HCT116 (cell line): Measurements from ENCODE around the gene NHSL2. TPM values are rescaled to one million over a fixed set of nuclear protein-coding genes. Genes with fewer than 3 reads are reported as not detected.

Source experiments
- ATAC-seq: fragments of 200-7000 bp; cut with Tn5 transposase; 2 replicates; pipeline ENCODE4 v1.9.1; 2020; ENCODE audit warnings: mild to moderate bottlenecking, moderate library complexity
- BruUV-seq: library from RNA; stranded (reverse); fragments of 400-500 nt; replicated peaks from 2 replicates; lab custom pipeline; 2021; lab: Mats Ljungman, UMichigan
- CTCF ChIA-PET: fragments of 300-600 bp; sonication (Branson Sonifier 250); formaldehyde crosslinking; loops from one replicate; lab custom pipeline; 2021; ENCODE audit warnings: antibody characterized with exemption; lab: Charles Lee
- POLR2A ChIA-PET: fragments of 300-600, 350-600 bp; sonication (Branson Sonifier 250); formaldehyde crosslinking; loops from one replicate; lab custom pipeline; 2021; ENCODE audit warnings: antibody characterized with exemption; lab: Charles Lee
- RAD21 ChIA-PET, 2 experiments: fragments of 300-600 bp; sonication (Branson Sonifier 250); formaldehyde crosslinking; loops; one replicate each; lab custom pipeline; 2023; ENCODE audit warnings: low total read pairs in 2 of 2; ENCODE audit not compliant: uncharacterized antibody in 2 of 2, unreplicated experiment in 2 of 2, low non-redundant PET in 1 of 2; lab: Charles Lee
- DNase-seq: peaks from one replicate; pipeline ENCODE4 v3.0.0-alpha.2; 2010; ENCODE audit warnings: low read depth, low spot score
- H2AFZ ChIP-seq: fragments of 200-600 bp; shearing (Covaris generic), sonication (generic); 2 replicates; pipeline ENCODE4 v1.6.1; 2017; ENCODE audit warnings: low read depth, mixed run types, mixed read lengths, antibody characterized with exemption, low read length; ENCODE audit not compliant: poor library complexity, severe bottlenecking
- H3K27ac ChIP-seq: 2 replicates; pipeline ENCODE4 v1.5.1; 2012; ENCODE audit warnings: low read depth, low read length
- H3K27me3 ChIP-seq: fragments of 200-600 bp; sonication (generic); 2 replicates; pipeline ENCODE4 v1.6.1; 2016; ENCODE audit warnings: mixed run types, low read length, mixed read lengths; ENCODE audit not compliant: insufficient read depth
- H3K36me3 ChIP-seq, 2 experiments: fragments of 200-500 bp in 1 of 2; fragments of 200-600 bp in 1 of 2; sonication (Bioruptor generic) in 1 of 2; sonication (generic) in 1 of 2; 2 replicates each; pipeline versions ENCODE4 v1.5.1 to v1.6.1; 2014 to 2016; ENCODE audit warnings: low read length in 2 of 2, inconsistent platforms in 1 of 2, mixed read lengths in 1 of 2, mixed run types in 1 of 2; ENCODE audit not compliant: insufficient read depth in 2 of 2, control insufficient read depth in 1 of 2
- H3K4me1 ChIP-seq, 2 experiments: fragments of 200-600 bp in 1 of 2; sonication (generic) in 1 of 2; 2 replicates each; pipeline versions ENCODE4 v1.5.1 to v1.6.1; 2012 to 2017; ENCODE audit warnings: low read length in 2 of 2, inconsistent platforms in 1 of 2, mild to moderate bottlenecking in 1 of 2, mixed read lengths in 1 of 2, mixed run types in 1 of 2, moderate library complexity in 1 of 2; ENCODE audit not compliant: insufficient read depth in 2 of 2, control insufficient read depth in 1 of 2
- H3K4me2 ChIP-seq: fragments of 200-600 bp; sonication (generic); 2 replicates; pipeline ENCODE4 v1.6.1; 2017; ENCODE audit warnings: mixed run types, low read length, mixed read lengths
- H3K4me3 ChIP-seq, 2 experiments: fragments of 200-600 bp in 1 of 2; sonication (generic) in 1 of 2; replicated peaks in 1 of 2; 2 replicates each; pipeline ENCODE4 v1.5.1; 2011 to 2016; ENCODE audit warnings: low read length in 2 of 2, control low read depth in 1 of 2, low read depth in 1 of 2, mild to moderate bottlenecking in 1 of 2, mixed read lengths in 1 of 2, mixed run types in 1 of 2
- H3K79me2 ChIP-seq: fragments of 200-600 bp; sonication (generic); 2 replicates; pipeline ENCODE4 v1.6.1; 2017; ENCODE audit warnings: mild to moderate bottlenecking, mixed run types, low read length, moderate library complexity, mixed read lengths; ENCODE audit not compliant: insufficient read depth
- H3K9ac ChIP-seq: fragments of 200-600 bp; sonication (generic); 2 replicates; pipeline ENCODE4 v1.6.1; 2016; ENCODE audit warnings: low read length, mixed read lengths
- H3K9me2 ChIP-seq: fragments of 200-600 bp; sonication (generic), shearing (Covaris generic); 2 replicates; pipeline ENCODE4 v1.6.1; 2017; ENCODE audit warnings: mixed run types, mild to moderate bottlenecking, moderate library complexity; ENCODE audit not compliant: insufficient read depth
- H3K9me3 ChIP-seq, 2 experiments: fragments of 200-500 bp in 1 of 2; fragments of 200-600 bp in 1 of 2; sonication (Bioruptor generic) in 1 of 2; sonication (generic) in 1 of 2; 2 replicates each; pipeline ENCODE4 v1.6.1; 2014 to 2017; ENCODE audit warnings: low read length in 2 of 2, mixed read lengths in 2 of 2, inconsistent platforms in 1 of 2, low read depth in 1 of 2, mild to moderate bottlenecking in 1 of 2, mixed run types in 1 of 2, moderate library complexity in 1 of 2; ENCODE audit not compliant: control insufficient read depth in 1 of 2, insufficient read depth in 1 of 2
- H4K20me1 ChIP-seq: fragments of 200-600 bp; sonication (generic), shearing (Covaris generic); 2 replicates; pipeline ENCODE4 v1.6.1; 2017; ENCODE audit warnings: mixed run types, mild to moderate bottlenecking, moderate library complexity; ENCODE audit not compliant: insufficient read depth
- ELF1 ChIP-seq: IDR thresholded peaks from 2 replicates; pipeline ENCODE4 v1.6.1; 2012; ENCODE audit warnings: low read depth, borderline replicate concordance
- intact Hi-C: fragments of 100-400 bp; cut with micrococcal nuclease; formaldehyde crosslinking; loops from 2 replicates; pipeline ENCODE4 v1.10.0; 2022
- total RNA-seq: library from RNA; stranded (reverse); gene quantifications from one replicate; pipeline ENCODE4 v1.2.1, GENCODE V29; 2021; ENCODE audit not compliant: unreplicated experiment
- TF ChIP-seq, protein P1 (sequence below): IDR thresholded peaks from 2 replicates; pipeline ENCODE4 v1.6.1; 2012; ENCODE audit warnings: low read depth
- TF ChIP-seq, protein P2 (sequence below), 3 experiments: fragments of 200-600 bp in 1 of 3; sonication (generic) in 1 of 3; IDR thresholded peaks in 2 of 3; conservative IDR thresholded peaks in 1 of 3; 2 replicates each; pipeline ENCODE4 v1.5.1; 2012 to 2017; ENCODE audit warnings: low read depth in 2 of 3, low read length in 2 of 3, antibody characterized with exemption in 1 of 3, borderline replicate concordance in 1 of 3, control low read depth in 1 of 3, mild to moderate bottlenecking in 1 of 3, mixed read lengths in 1 of 3, mixed run types in 1 of 3, moderate library complexity in 1 of 3; ENCODE audit not compliant: insufficient read depth in 1 of 3
- TF ChIP-seq, protein P3 (sequence below): IDR thresholded peaks from 2 replicates; pipeline ENCODE4 v1.6.1; 2012

NHSL2 gene
- total RNA-seq, 1 experiment from 2014 or later: 0.22 TPM

DNA sequence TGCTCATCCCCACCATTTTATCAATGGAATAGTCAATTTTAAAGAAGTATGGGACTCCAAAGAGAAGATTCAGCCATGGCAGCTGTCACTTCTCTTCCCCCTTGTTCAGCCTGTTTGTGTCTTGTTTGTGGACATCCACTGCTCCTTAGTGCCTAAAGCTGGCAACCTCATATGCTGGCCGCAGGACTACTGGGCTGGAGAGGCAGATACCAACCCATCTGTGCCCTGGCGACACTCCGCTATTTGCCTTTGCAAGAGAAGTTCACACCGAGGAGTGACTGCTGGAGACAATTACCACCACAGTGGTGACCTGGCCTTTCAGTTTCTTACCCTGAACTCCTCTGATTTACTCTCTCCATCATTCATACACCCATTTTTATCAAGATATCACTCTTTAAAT, 64.3 kb downstream of the NHSL2 start (continued):
- TF ChIP-seq, protein P1, sequence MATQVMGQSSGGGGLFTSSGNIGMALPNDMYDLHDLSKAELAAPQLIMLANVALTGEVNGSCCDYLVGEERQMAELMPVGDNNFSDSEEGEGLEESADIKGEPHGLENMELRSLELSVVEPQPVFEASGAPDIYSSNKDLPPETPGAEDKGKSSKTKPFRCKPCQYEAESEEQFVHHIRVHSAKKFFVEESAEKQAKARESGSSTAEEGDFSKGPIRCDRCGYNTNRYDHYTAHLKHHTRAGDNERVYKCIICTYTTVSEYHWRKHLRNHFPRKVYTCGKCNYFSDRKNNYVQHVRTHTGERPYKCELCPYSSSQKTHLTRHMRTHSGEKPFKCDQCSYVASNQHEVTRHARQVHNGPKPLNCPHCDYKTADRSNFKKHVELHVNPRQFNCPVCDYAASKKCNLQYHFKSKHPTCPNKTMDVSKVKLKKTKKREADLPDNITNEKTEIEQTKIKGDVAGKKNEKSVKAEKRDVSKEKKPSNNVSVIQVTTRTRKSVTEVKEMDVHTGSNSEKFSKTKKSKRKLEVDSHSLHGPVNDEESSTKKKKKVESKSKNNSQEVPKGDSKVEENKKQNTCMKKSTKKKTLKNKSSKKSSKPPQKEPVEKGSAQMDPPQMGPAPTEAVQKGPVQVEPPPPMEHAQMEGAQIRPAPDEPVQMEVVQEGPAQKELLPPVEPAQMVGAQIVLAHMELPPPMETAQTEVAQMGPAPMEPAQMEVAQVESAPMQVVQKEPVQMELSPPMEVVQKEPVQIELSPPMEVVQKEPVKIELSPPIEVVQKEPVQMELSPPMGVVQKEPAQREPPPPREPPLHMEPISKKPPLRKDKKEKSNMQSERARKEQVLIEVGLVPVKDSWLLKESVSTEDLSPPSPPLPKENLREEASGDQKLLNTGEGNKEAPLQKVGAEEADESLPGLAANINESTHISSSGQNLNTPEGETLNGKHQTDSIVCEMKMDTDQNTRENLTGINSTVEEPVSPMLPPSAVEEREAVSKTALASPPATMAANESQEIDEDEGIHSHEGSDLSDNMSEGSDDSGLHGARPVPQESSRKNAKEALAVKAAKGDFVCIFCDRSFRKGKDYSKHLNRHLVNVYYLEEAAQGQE: no peak
- TF ChIP-seq, protein P2, sequence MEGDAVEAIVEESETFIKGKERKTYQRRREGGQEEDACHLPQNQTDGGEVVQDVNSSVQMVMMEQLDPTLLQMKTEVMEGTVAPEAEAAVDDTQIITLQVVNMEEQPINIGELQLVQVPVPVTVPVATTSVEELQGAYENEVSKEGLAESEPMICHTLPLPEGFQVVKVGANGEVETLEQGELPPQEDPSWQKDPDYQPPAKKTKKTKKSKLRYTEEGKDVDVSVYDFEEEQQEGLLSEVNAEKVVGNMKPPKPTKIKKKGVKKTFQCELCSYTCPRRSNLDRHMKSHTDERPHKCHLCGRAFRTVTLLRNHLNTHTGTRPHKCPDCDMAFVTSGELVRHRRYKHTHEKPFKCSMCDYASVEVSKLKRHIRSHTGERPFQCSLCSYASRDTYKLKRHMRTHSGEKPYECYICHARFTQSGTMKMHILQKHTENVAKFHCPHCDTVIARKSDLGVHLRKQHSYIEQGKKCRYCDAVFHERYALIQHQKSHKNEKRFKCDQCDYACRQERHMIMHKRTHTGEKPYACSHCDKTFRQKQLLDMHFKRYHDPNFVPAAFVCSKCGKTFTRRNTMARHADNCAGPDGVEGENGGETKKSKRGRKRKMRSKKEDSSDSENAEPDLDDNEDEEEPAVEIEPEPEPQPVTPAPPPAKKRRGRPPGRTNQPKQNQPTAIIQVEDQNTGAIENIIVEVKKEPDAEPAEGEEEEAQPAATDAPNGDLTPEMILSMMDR (IDR thresholded peaks at IDR 0.05 in 2 of 3, conservative IDR thresholded peaks at IDR 0.05 in 1 of 3; ENCODE audit: borderline replicate concordance in 1 of 3, insufficient read depth in 1 of 3, low read depth in 2 of 3, low read length in 2 of 3): no peak
- TF ChIP-seq, protein P3, sequence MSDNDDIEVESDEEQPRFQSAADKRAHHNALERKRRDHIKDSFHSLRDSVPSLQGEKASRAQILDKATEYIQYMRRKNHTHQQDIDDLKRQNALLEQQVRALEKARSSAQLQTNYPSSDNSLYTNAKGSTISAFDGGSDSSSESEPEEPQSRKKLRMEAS: no peak

DNA sequence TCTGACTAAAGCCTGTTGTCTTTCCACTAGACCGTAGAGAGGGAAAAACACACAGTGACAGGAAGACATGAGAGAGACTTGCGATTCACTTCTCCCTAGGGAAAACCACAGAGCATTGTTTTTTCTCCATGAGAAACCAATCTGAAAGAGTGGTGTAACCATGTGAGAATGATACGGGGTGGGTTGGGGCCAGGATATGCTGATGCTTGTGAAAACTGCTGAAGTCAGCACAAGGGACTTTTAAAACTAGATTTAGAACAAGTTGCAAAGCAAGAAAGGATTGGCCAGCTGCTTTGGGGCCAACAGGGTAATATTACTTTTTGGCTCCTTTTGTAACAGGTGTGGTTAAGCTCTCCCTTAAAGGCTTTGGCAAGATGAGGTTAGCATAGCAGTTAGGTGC, 66.1 kb downstream of the NHSL2 start:
- H3K27me3 ChIP-seq: no peaks in the 10 kb centered on the region
- intact Hi-C loops: no loop called here
- no peak overlapping the region for H3K4me3 ChIP-seq
- no peak overlapping the region for H2AFZ ChIP-seq
- H3K36me3 ChIP-seq: no peaks in the 10 kb centered on the region
- BruUV-seq: no TSS peak
- H3K9me3 ChIP-seq: no peaks in the 10 kb centered on the region
- no peaks in the 10 kb centered on the region for H3K9me2 ChIP-seq
- H4K20me1 ChIP-seq: no peaks in the 10 kb centered on the region
- H3K79me2 ChIP-seq: no peaks in the 10 kb centered on the region
- ChIA-PET POLR2A (no interaction called here), RAD21 (no interaction called here), CTCF (no interaction called here)
- DNase-seq (no peak), ATAC-seq (no peak)
- H3K4me1 ChIP-seq: no peaks in the 10 kb centered on the region
- no peak overlapping the region for H3K9ac ChIP-seq
- no peak for TF ChIP-seq ELF1
- no peak overlapping the region for H3K4me2 ChIP-seq
- H3K27ac ChIP-seq: no peak overlapping the region
